Measurements from ENCODE around the gene RDH5.

RDH5 gene, protein sequence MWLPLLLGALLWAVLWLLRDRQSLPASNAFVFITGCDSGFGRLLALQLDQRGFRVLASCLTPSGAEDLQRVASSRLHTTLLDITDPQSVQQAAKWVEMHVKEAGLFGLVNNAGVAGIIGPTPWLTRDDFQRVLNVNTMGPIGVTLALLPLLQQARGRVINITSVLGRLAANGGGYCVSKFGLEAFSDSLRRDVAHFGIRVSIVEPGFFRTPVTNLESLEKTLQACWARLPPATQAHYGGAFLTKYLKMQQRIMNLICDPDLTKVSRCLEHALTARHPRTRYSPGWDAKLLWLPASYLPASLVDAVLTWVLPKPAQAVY

DNA sequence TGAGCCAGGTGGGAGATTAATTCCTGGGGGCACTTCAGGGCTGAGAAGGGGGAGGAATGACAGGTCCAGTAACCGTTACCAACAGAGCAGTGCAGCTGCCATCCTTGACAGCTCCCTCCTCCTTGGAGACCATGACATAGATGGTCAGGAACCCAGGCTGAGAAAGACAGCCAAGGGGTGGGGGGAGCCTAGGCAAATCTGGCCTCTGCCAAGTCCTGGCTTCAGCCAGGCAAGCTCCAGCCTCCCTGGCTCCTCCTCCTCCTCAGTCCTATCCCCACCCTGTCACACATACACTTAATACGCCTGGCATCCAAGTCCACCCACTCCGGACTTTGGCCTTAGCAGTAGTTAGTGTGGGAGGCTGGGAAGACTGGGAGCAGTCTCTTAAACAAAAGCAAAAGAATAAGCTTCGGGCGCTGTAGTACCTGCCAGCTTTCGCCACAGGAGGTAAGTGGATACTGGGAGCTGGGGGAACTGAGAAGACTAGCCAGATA is at the start of gene RDH5:
TSS of gene RDH5 (plus strand) at position 323 of the 494 bp plus-strand sequence. CDS start 792 bp downstream, outside the sequence.
- no peak within 1 kb of the TSS for H3K4me3 ChIP-seq (ENCODE audit: low read depth, low read length)
- TF ChIP-seq, protein P1, sequence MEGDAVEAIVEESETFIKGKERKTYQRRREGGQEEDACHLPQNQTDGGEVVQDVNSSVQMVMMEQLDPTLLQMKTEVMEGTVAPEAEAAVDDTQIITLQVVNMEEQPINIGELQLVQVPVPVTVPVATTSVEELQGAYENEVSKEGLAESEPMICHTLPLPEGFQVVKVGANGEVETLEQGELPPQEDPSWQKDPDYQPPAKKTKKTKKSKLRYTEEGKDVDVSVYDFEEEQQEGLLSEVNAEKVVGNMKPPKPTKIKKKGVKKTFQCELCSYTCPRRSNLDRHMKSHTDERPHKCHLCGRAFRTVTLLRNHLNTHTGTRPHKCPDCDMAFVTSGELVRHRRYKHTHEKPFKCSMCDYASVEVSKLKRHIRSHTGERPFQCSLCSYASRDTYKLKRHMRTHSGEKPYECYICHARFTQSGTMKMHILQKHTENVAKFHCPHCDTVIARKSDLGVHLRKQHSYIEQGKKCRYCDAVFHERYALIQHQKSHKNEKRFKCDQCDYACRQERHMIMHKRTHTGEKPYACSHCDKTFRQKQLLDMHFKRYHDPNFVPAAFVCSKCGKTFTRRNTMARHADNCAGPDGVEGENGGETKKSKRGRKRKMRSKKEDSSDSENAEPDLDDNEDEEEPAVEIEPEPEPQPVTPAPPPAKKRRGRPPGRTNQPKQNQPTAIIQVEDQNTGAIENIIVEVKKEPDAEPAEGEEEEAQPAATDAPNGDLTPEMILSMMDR (IDR thresholded peaks at IDR 0.05; ENCODE audit: control insufficient read depth, extremely low read depth, insufficient read depth), result no peak
- DNase-seq (ENCODE audit: low read depth), result no peak

DNA sequence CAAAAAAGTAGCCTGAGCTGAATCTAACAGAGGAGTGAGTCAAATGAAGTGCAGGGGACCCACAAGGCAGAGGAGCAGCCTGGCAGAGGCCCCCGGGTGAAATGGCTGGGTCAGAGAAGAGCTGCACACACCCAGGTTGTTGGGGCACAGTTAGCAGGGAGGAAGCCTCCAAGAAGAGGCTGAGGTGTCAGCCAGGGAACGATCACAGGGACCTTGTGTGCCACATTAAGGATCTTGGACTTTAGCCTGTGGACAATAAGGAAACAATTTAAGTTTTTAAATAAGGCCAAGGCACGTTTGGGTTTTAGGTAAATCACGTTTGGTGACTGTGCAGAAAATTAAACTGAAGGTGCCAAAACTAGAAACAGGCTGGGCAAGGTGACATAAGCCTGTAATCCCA is 48.4 kb upstream of the RDH5 start:
- H3K4me3 ChIP-seq (ENCODE audit: low read depth, low read length), result no peak overlapping the region
- TF ChIP-seq, protein P1 (IDR thresholded peaks at IDR 0.05; ENCODE audit: control insufficient read depth, extremely low read depth, insufficient read depth), result no peak
- DNase-seq (ENCODE audit: low read depth), result no peak

DNA sequence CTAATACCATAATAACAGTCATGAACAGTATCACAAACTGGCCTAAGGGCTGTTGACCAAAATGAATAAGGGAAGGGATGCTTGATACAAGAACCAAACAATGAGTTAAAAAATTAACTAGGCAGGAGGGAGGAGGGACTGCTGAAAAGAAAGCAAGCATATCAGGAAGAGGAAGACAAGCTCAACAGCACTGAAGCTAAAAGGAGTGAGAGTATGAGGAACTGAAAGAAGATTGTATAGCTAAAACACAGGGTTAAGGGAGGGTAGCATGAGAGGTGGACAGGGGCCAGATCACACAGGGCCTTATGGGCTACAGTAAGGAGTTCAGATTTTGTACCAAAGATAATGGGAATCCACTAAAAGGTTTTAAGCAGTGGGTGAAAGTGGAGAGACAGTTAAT is 46.6 kb upstream of the RDH5 start:
- DNase-seq (ENCODE audit: low read depth), result no peak
- H3K4me3 ChIP-seq (ENCODE audit: low read depth, low read length), result no peak overlapping the region
- TF ChIP-seq, protein P1 (IDR thresholded peaks at IDR 0.05; ENCODE audit: control insufficient read depth, extremely low read depth, insufficient read depth), result no peak

DNA sequence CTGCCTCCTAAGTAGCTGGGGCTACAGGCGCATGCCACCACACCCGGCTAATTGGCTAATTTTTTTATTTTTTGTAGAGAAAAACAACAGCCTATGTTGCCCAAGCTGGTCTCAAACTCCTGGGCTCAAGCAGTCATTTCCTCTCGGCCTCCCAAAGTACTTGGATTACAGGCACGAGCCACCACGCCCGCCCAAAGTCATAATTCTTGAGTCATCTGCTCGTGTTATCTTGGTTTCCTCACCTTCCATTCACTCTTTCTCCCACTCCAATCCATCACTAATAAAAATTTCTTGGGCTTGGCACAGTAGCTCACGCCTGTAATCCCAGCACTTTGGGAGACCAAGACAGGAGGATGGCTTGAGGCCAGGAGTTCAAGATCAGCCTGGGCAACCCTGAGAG is 44.5 kb upstream of the RDH5 start:
- no peak overlapping the region for H3K4me3 ChIP-seq (ENCODE audit: low read depth, low read length)
- no peak for DNase-seq (ENCODE audit: low read depth)
- TF ChIP-seq, protein P1 (IDR thresholded peaks at IDR 0.05; ENCODE audit: control insufficient read depth, extremely low read depth, insufficient read depth), result no peak

DNA sequence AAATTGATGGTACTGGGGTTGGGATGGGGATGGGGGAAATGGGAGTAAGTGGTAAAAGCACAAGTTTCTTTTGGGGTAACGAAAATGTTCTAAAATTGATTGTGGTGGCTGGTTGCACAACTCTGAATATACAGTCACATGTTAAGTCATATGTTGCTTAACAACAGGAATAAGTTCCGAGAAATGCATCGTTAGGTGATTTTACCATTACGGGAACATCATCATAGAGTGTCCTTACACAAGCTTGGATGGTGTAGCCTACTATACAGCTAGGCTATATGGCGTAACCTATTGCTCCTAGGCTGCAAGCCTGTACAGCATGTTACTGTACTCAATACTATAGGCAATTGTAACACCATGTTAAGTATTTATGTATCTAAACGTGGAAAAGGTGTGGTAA is 43.5 kb upstream of the RDH5 start:
- no peak overlapping the region for H3K4me3 ChIP-seq (ENCODE audit: low read depth, low read length)
- no peak for DNase-seq (ENCODE audit: low read depth)
- TF ChIP-seq, protein P1 (IDR thresholded peaks at IDR 0.05; ENCODE audit: control insufficient read depth, extremely low read depth, insufficient read depth), result no peak

DNA sequence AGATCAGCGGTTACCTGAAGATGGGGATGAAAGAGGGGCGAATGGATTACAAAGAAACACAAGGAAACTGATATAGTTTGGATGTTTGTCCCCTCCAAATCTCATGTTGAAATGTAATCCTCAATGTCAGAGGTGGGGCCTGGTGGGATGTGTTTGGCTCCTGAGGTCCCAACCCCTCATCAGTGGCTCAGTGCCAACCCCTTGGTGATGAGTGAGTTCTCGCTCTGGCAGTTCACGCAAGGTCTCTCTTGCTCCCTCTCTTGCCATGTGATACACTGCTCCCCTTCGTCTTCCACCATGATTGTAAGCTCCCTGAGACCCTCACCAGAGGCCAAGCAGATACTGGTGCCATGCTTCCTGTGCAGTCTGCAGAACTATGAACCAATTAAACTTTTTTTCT is 40.5 kb upstream of the RDH5 start:
- no peak for DNase-seq (ENCODE audit: low read depth)
- TF ChIP-seq, protein P1 (IDR thresholded peaks at IDR 0.05; ENCODE audit: control insufficient read depth, extremely low read depth, insufficient read depth), result no peak
- no peak overlapping the region for H3K4me3 ChIP-seq (ENCODE audit: low read depth, low read length)

All from LNCaP clone FGC (cell line).